ENCODE measurements around the gene FBXL5.

The FBXL5 gene

DNA sequence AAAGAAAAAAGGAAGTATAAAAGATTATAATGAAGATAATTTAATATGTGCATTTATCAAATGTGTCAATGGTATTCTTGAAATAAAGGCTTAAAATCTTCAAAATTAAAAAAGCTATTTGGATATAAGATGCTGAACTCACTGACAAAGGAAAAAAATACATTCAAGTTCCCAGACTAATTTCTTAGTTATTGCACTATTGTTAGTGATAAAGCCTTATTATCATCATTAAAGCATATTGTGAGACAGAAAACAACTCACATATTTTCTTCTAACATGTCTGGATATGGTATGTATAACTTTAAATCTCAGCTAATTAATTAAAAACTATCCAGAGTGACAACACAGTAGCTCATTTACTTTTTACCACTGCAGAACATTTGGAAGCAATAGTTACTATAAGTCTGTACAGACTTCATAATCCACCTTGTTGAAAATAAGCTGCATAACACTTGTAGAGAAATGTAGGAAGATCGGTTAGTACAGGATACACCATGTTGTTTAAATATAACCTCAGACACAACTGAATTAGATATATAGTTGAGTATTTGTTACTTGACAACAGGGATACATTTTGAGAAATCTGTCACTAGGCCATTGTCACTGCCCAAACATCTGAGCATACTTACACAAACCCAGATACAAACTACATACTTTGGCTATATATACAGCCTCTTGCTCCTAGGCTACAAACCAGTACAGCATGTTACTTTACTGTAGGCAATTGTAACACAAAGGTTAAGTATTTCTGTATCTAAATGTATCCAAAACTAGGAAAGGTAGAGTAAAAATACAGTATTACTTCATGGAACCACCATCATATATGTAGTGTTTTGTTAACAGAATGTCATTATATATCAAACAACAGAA, 13.6 kb upstream of the FBXL5 start:
- TF ChIP-seq POLR2AphosphoS5 (IDR thresholded peaks at IDR 0.05; ENCODE audit: low read depth, low read length): no peak
- TF ChIP-seq POLR2A (IDR thresholded peaks at IDR 0.05; ENCODE audit: low read depth, low read length): no peak
- TF ChIP-seq POU2F2 (IDR thresholded peaks at IDR 0.05; ENCODE audit: low read depth, low read length): no peak
- TF ChIP-seq TAF1 (IDR thresholded peaks at IDR 0.05; ENCODE audit: low read depth, low read length): no peak
- no peak for TF ChIP-seq PAX5 (IDR thresholded peaks at IDR 0.05; ENCODE audit: insufficient read depth, low read length, severe bottlenecking)
- no peak for TF ChIP-seq SPI1 (IDR thresholded peaks at IDR 0.05; ENCODE audit: low read depth, low read length)
- no peak for DNase-seq (ENCODE audit: insufficient read length, low spot score)
- peak; percentile 48 for FAIRE-seq

DNA sequence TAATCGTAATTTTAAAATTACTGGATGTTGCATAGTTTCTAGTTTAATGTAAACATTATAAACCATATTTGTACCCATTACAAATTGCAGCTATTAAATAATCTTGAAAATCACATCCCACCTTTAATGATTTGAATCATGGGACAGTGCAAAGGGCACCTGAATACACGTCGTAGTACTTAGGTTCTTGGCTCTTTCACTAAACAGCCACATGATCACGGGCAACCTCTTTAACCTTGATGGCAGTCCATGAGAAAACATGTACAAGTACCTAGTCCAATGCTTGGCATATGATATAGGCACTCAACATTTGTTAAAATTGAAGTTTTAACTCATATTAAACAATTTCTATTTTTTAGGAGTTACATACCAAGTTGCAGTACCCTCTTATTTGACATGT, 11.8 kb upstream of the FBXL5 start:
- FAIRE-seq (no peak), DNase-seq (ENCODE audit: insufficient read length, low spot score) (no peak)
- TF ChIP-seq SPI1 (IDR thresholded peaks at IDR 0.05; ENCODE audit: low read depth, low read length) (no peak), PAX5 (IDR thresholded peaks at IDR 0.05; ENCODE audit: insufficient read depth, low read length, severe bottlenecking) (no peak)

DNA sequence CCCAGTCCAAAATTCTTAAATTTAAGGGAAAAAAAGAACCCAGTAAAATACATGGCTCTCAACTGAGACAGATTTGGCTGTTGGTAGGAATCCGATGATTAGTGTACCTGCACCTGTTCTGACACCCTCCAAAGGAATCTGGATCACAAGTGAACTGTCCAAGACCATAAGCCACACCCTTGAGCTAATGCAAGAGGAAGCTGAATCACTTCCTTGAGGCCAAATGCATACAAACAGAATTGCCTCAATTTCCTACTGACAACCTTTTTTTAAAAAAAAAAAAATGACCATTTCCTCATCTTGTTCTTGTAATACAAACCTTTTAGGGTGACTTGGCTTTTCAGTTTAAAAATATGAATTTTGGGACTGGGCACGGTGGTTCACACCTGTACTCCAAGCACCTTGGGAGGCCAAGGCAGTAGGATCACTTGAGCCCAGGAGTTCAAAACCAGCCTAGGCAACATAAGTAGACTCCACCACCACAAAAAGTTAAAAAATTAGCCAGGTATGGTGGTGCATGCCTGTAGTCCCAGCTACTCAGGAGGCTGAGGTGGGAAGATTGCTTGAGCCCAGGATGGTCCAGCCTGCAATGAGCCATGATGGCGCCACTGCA, 10.7 kb upstream of the FBXL5 start:
- no peak for TF ChIP-seq POU2F2 (IDR thresholded peaks at IDR 0.05; ENCODE audit: low read depth, low read length)
- DNase-seq (ENCODE audit: insufficient read length, low spot score) (no peak), FAIRE-seq (no peak)

DNA sequence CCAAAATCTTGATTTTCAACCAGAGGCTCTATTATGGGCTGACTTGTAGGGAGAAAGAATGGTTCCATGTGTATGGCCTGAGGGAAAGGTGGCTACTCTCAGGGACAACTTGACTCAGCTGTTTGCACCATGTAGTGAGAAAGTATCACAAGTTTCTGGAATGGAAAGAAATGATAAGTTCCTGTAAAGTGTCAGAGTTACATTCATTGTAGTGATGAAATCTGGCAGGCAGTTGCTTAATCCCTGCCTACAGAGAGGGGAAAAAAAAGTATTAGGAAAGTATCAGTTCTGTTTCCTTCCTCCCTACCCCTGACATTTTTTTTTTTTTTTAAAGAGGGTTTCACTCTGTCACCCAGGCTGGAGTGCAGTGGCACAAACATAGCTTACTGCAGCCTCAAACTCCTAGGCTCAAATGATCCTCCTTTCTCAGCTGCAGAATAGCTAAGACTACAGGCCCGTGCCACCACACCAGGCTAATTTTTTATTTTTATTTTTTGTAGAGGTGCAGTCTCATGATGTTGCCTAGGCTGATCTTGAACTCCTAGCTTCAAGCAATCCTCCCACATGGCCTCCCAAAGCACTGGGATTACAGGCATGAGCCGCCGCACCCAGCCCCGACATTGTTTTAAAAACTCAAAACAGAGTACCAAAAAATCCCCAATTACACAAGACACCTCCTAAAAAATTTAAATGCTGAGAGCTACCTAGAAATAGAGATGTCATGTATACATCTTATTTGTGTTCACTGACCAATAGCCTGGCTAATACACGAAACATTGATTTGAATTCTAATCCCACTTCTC, 4.8 kb upstream of the FBXL5 start:
- DNase-seq (ENCODE audit: insufficient read length, low spot score) (no peak), FAIRE-seq (no peak)
- TF ChIP-seq POLR2A (IDR thresholded peaks at IDR 0.05; ENCODE audit: low read depth, low read length) (no peak), SPI1 (IDR thresholded peaks at IDR 0.05; ENCODE audit: low read depth, low read length) (no peak), PAX5 (IDR thresholded peaks at IDR 0.05; ENCODE audit: insufficient read depth, low read length, severe bottlenecking) (no peak), POLR2AphosphoS5 (IDR thresholded peaks at IDR 0.05; ENCODE audit: low read depth, low read length) (no peak), TAF1 (IDR thresholded peaks at IDR 0.05; ENCODE audit: low read depth, low read length) (no peak), POU2F2 (IDR thresholded peaks at IDR 0.05; ENCODE audit: low read depth, low read length) (no peak)

DNA sequence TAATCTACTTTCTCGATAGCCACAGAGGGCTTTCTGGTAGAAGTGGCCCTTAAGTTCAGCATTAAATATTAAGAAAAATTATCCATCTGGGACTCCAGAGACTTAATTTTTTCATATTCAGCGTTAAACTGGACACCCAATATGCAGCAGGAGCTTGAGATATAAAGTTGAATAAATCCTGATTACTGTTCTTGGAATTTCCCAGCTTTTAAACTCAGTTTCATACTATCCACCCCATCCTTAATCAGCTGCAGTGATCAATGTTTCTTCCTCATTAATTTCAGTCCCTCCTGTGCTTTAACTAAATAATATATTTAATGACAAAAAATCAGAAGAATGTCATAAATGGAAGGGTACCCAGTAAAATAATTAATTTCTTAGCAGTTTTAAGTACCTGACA, 3.6 kb upstream of the FBXL5 start:
- no peak for FAIRE-seq
- no peak for DNase-seq (ENCODE audit: insufficient read length, low spot score)
- no peak for TF ChIP-seq SPI1 (IDR thresholded peaks at IDR 0.05; ENCODE audit: low read depth, low read length)
- no peak for TF ChIP-seq POLR2A (IDR thresholded peaks at IDR 0.05; ENCODE audit: low read depth, low read length)
- TF ChIP-seq TAF1 (IDR thresholded peaks at IDR 0.05; ENCODE audit: low read depth, low read length): no peak
- TF ChIP-seq POLR2AphosphoS5 (IDR thresholded peaks at IDR 0.05; ENCODE audit: low read depth, low read length): no peak
- TF ChIP-seq POU2F2 (IDR thresholded peaks at IDR 0.05; ENCODE audit: low read depth, low read length): no peak
- no peak for TF ChIP-seq PAX5 (IDR thresholded peaks at IDR 0.05; ENCODE audit: insufficient read depth, low read length, severe bottlenecking)

DNA sequence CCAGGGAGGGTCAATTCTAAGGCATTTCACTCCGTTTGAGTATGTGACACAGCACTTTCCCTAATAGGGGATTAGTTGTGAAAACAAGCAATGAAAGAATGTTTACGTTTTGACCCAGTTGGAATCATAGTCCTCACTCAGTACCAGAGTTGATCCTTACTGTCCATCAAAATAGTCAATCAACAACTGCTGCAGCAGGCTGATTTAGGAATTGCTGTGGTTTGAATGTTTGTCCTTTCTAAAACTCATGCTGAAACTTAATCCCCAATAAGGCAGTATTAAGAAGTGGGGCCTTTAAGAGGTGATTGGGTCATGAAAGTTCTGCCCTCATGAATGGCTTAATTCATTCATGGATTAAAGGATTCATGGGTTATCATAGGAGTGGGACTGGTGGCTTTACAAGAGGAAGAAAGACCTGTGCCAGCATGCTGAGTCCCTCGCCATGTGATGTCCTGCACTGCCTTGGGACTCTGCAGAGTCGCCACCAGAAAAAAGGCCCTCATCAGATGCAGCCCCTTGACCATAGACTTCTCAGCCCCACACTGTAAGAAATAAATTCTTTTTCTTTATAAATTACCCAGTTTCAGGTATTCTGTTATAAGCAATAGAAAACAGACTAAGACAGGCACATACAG, 3.1 kb upstream of the FBXL5 start:
- DNase-seq (ENCODE audit: insufficient read length, low spot score): no peak
- no peak for FAIRE-seq
- TF ChIP-seq TAF1 (IDR thresholded peaks at IDR 0.05; ENCODE audit: low read depth, low read length) (no peak), PAX5 (IDR thresholded peaks at IDR 0.05; ENCODE audit: insufficient read depth, low read length, severe bottlenecking) (no peak), POLR2A (IDR thresholded peaks at IDR 0.05; ENCODE audit: low read depth, low read length) (no peak), POLR2AphosphoS5 (IDR thresholded peaks at IDR 0.05; ENCODE audit: low read depth, low read length) (no peak), POU2F2 (IDR thresholded peaks at IDR 0.05; ENCODE audit: low read depth, low read length) (no peak), SPI1 (IDR thresholded peaks at IDR 0.05; ENCODE audit: low read depth, low read length) (no peak)

DNA sequence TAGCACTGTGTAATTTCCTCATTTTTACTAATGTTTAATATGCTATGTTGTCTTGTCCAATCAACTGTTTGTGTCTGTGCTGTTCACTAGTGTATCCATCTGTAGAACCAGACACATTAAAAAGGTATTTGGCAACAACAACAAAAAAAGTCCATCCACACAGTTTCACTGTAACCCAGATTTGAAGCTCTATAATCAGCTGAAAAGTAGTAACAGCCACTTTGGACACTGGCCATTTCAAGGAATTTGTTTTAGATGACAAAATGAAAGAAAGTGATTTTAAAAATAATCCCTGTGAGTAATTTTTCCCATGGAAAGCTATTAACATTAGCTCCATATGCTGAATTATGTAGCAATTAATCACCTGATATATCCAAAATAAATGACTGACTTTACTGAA, 2.2 kb upstream of the FBXL5 start:
- FAIRE-seq (no peak), DNase-seq (ENCODE audit: insufficient read length, low spot score) (no peak)
- TF ChIP-seq TAF1 (IDR thresholded peaks at IDR 0.05; ENCODE audit: low read depth, low read length): no peak
- no peak for TF ChIP-seq POLR2A (IDR thresholded peaks at IDR 0.05; ENCODE audit: low read depth, low read length)
- no peak for TF ChIP-seq PAX5 (IDR thresholded peaks at IDR 0.05; ENCODE audit: insufficient read depth, low read length, severe bottlenecking)
- no peak for TF ChIP-seq POU2F2 (IDR thresholded peaks at IDR 0.05; ENCODE audit: low read depth, low read length)
- no peak for TF ChIP-seq POLR2AphosphoS5 (IDR thresholded peaks at IDR 0.05; ENCODE audit: low read depth, low read length)
- TF ChIP-seq SPI1 (IDR thresholded peaks at IDR 0.05; ENCODE audit: low read depth, low read length): no peak

DNA sequence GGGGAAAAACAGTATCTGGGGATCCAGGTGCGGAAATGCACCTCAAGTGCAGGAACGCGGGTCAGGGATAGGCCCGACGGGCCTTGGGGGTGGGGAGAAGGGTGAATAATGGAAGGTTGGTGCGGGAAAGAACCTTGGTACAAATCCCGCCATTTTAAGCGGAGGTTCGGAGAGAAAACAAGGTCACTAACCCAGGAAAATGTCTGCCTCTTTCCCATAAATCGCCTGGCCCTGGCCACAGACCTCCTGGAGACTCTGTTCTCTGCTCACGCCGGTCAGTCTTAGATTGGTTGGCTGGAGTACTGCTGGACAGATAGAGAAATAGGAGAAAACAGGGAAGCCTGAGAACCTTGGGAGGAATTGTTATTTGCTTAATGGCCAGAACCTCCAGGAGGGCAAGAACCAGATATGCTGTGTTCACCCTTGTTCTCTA, 897 bp upstream of the FBXL5 start:
- no peak for TF ChIP-seq POLR2AphosphoS5 (IDR thresholded peaks at IDR 0.05; ENCODE audit: low read depth, low read length)
- TF ChIP-seq POU2F2 (IDR thresholded peaks at IDR 0.05; ENCODE audit: low read depth, low read length): no peak
- no peak for TF ChIP-seq TAF1 (IDR thresholded peaks at IDR 0.05; ENCODE audit: low read depth, low read length)
- TF ChIP-seq SPI1 (IDR thresholded peaks at IDR 0.05; ENCODE audit: low read depth, low read length): no peak
- TF ChIP-seq POLR2A (IDR thresholded peaks at IDR 0.05; ENCODE audit: low read depth, low read length): no peak
- no peak for TF ChIP-seq PAX5 (IDR thresholded peaks at IDR 0.05; ENCODE audit: insufficient read depth, low read length, severe bottlenecking)
- DNase-seq (ENCODE audit: insufficient read length, low spot score) (no peak), FAIRE-seq (no peak)

DNA sequence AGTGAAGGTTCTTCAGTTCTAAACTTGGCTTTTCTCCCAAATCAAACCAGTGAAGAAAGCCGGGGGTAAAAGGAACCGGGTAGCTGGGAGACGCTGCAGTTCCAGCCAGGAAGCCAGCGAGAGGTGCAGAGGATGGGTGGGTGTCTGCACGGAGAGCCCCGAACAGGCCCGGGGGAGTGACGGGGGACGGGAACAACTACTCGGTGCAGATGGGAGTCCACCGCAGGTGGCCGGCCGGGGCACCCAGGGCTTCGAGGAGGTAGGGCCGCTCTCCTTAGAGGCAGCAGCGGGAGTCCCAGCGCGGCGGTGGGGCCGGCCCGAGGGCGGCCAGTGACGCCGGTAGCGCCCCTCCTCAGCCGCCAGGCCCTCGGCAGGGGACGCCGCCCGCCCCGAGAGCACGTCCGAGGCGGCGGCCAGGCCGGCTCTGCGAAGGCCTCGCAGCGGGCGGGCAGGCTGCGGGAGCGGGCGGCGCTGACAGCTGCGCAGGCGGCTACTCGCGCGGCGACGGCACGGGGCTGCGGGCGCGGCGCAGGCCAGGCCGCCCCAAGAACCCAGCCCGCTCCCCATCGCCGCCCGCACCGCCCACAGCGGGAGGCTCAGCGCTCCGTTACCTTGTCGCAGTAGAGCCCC, 449 bp downstream of the FBXL5 start:
- TF ChIP-seq POLR2A (IDR thresholded peaks at IDR 0.05; ENCODE audit: low read depth, low read length): no peak
- no peak for TF ChIP-seq SPI1 (IDR thresholded peaks at IDR 0.05; ENCODE audit: low read depth, low read length)
- no peak for TF ChIP-seq POLR2AphosphoS5 (IDR thresholded peaks at IDR 0.05; ENCODE audit: low read depth, low read length)
- no peak for TF ChIP-seq POU2F2 (IDR thresholded peaks at IDR 0.05; ENCODE audit: low read depth, low read length)
- no peak for TF ChIP-seq PAX5 (IDR thresholded peaks at IDR 0.05; ENCODE audit: insufficient read depth, low read length, severe bottlenecking)
- TF ChIP-seq TAF1 (IDR thresholded peaks at IDR 0.05; ENCODE audit: low read depth, low read length): no peak
- DNase-seq (ENCODE audit: insufficient read length, low spot score): no peak
- FAIRE-seq: no peak
